Stimulated activated naive CD8-positive, alpha-beta T cell treated with anti-CD3 and anti-CD28 coated beads, Interleukin-15, Interleukin-2, amounts not matched to agents 100 U/mL and 50 U/mL, for 24 hours (primary cell): ENCODE measurements around the gene NKD1.
"Not testable (repeated sequence)": the region's sequence is repeated elsewhere in the genome, so short reads cannot be mapped to it uniquely, and the experiment has no call there.

Experiments
- ATAC-seq: fragments of 150-1000 bp; cut with Tn5 transposase; one replicate; pipeline ENCODE4 v1.10.0; 2021
- DNase-seq: peaks from one replicate; pipeline ENCODE4 v3.0.0; 2021

The NKD1 gene

DNA sequence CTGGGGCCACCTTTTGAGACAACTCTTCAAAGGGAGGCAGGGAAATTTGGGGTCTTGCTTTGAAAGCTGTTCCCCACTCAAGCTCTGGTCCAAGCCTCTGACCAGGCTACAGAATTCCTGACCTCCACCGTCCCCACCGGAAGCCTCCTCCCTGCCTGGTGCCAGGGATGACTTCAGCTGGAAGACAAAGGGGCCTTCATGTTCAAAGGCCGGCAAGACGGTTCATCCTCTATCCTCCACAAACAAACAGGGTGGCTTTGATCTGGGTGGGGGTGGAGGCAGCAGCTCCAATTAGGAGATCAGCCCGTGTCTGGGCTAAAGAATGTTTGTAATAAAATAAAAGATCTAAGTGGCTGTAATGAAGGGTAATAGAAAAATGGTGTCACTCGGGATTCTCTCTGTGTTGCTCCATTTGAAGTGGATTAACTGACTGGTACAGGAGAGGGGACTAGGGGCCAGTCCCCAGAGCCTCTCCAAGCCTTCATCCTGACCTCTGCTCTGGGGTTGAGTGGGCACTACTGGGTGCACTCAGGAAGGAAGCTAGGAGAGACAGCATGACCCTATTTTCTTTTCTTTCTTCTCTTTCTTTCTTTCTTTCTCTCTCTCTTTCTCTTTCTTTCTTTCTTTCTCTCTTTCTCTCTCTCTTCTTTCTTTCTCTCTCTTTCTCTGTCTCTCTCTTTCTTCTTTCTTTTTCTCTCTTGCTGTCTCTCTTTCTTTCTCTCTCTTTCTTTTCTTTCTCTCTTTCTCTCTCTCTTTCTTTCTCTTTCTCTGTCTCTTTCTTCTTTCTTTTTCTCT, 27.5 kb upstream of the NKD1 start:
- ATAC-seq: no peak
- DNase-seq: no peak

- ATAC-seq (no peak), DNase-seq (no peak)
Observed at GRCh38 chr16:50521246-50521900, 26.8 kb upstream of the NKD1 start.

DNA sequence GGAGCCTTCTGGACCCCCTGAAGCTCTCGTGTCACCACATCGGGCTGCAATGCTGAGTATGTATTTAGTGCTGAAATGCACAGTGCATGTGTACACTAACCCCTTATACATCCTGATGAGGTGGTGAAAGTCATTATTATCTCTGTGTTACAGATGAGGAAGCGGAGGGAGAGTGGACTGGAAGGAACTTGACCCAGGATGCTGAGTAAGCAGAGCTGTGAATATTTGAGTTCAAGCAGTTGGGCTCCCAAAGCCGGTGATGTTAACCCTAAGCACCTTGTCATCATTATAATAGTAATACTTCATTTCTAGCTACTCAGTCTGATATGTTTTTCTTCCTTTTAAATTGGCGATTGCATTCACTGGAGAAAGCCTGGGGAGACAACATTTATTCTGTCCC, 25.9 kb upstream of the NKD1 start:
- no peak for DNase-seq
- no peak for ATAC-seq

DNA sequence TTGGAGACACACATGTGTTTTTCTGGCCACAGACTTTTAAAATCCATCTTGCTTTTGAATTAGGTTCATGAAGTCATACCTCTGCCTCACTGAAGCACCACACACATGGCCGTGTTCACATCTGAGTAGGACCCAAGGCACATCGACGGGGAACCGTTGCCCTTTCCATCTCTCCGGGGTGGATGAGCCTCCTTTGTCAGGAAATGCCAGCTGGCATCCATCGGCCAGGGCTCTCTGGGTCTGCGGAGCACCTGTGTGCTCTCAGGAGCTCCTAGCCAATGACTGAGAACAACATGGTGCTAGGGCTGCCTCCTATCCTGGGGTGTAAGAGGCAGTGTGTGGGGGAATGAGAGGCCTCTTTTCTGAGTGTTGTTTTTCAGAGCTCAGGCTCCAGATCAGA, 24.5 kb upstream of the NKD1 start:
- no peak for DNase-seq
- ATAC-seq: no peak

DNA sequence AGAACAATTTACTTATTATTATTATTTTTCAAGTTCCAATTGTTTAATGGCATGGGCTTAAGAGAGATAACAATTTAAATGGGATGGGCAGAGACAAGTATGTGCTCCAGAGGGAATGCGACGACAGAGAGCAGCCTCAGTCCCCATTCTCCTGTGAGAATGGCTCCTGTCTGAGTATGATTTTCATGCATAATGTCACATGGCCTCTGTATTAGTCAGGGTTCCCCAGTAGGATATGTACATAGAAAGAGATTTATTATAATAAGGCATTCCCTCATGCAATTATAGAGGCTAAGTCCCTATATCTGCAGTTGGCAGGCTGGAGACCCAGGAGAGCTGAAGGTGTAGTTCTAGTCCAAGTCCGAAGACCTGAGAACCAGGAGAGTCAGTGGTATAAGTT, 22.9 kb upstream of the NKD1 start:
- ATAC-seq: no peak
- no peak for DNase-seq

DNA sequence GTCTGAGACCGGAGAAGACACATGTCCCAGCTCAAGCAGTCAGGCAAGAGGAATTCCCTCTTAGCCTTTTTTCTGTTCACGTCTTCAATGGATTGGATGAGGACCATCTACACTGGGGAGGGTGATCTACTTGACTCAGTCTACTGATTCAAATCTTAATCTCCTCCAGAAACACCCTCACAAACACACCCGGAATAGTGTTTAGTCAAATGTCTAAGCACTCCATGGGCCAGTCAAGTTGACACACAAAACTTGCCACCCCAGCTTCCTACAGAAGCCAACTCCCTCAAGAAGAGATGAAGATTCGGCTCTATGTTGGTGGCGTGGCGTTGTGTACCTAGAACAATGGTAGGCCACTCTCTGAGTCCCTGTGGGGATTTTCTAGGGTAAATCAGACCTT, 22.5 kb upstream of the NKD1 start:
- DNase-seq: no peak
- ATAC-seq: no peak

DNA sequence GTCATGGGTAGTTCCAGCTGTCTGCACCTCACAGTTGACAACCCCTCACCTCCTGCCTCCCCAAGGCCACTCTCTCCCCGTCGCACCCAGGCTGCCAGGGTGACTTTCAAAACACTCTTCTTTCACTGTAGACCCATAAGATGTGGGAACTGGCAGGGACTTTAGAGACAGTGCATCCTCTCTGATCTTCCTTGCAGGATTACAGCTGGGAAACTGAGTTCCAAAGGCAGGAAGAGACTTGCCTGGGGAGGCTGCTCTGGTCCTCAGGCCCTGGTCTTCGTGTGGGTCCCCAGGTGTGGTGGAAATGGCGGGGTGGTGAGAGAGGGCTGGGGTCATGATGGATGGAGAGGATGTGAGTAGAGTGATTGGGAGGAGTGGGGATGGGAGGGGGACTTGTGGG, 21.9 kb upstream of the NKD1 start:
- no peak for DNase-seq
- no peak for ATAC-seq

GRCh38 chr16:50526796-50527195, 21.4 kb upstream of the NKD1 start:
- no peak for DNase-seq
- ATAC-seq: no peak

DNA sequence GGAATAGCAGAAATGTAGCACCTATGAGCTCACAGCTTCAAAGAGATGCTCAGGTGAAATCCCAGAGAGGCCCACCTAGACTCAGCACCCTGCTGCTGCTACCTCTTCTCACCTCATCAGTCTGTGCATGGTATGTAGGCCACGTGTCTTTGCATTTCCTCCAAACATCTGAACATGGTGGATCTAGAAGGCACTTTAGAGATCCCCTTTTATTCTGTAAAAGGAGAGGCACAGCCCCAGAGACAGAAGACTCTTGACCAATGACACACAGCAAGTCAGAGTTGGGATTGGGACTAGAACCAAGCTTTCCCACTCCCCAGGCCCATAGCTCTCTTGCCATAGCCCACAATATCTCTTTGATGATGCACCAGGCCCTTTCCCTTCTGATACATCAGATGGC, 19.4 kb upstream of the NKD1 start:
- DNase-seq (no peak), ATAC-seq (no peak)

DNA sequence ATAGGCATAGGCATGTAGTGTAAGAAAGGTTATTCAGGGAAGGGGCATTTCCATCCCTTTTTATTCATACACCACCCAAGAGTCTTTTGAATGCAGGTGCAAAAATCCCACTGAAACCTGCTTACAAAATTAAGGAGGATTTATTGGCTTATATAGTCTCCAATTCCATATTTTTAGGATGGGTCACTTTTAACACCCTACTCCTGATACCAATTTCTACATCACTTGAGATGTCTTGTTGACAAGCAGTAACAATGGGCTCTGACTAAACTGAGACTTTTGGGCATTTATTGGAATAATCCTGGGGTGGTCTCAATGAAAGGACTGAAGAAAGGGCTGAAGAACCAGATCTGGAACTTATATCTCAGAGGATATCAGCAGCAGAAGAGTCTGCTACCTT, 18.9 kb upstream of the NKD1 start:
- ATAC-seq (no peak), DNase-seq (no peak)

DNA sequence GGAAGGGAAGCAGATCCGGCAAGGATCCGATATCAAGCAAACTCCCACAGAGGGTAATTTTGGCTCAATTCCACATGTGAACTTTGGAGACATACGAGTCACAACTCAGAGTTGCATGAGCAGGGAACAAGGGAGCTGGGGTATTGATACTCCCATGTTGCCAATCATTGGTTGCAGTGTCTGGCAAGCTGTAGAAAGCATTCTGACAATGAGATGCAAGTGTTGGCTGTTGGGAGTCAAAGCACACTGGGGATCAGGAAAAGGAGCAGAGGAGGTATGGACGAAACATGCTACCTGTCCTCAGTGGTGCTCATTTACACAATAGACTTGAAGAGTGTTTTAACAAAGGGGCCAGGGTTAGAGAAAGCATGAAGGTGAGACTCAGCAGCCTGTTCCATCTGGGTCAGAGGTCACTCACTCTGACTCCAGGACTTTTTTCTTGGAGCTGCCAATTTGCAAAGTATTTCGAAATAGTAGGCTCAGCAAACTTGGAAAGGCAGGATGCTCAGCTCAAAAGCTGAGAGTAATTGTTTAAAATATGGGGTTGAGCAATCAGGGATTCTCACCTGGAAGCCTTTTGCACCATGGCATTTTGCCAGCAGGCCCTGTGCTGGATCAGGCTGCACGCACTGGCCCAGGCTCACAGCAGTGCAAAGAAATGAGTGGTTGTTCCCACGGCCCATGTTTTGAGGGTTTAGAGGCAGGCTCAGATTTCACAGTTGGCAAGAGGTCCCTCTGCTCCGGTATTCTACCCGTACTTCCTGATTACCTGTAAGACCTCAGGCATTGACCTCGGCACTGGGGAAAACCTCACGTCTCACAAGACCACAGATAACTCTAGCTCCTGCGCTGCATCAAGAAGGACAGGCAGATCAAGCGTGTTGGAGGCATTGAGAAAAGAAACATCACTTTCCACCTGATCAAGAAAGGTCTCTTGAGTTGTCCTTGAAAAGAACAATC, 17.6 kb upstream of the NKD1 start:
- no peak for ATAC-seq

DNA sequence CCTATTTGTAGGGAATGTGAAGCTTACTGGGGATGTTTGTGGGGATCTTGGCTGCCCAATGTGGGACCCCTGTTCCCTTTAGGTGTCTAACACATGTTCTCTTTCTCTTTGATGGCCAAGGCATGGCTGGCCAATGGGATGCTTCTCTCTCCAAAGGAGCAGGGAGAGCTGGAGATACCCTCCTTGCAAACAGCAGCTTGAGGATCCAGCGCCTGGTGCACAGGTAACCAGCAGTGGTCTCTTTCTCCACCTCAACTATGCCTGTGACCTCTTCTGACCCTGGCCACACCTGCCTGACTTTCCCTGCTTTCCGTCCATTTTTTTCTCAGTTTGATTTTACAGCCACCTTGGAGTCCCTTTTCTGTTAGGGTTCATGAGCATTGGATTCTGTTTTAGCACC, 16.8 kb upstream of the NKD1 start:
- no peak for ATAC-seq
- no peak for DNase-seq

More for the DNA sequence above, 17.6 kb upstream of the NKD1 start:
- no peak for DNase-seq

DNA sequence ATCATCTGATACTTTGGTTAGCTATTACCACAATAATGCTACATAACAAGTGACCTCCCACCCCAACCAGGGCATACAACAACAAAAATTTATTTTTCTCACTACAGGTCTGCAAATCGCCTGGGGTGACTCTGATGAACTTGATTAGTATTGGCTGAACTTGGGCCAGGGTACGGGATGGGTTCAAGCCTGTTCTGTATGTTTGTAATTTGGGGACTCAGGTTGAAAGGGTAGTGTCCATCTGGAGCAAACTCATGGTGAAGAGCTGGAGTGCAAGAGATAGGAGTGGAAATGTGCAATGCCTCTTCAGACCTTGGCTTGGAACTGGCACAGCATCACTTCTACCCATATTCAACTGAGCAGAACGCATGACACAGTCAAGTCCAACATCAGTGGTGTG, 16.3 kb upstream of the NKD1 start:
- DNase-seq: no peak
- no peak for ATAC-seq

- no peak for ATAC-seq
- DNase-seq: no peak
Observed at GRCh38 chr16:50532576-50532975, 15.6 kb upstream of the NKD1 start.

- ATAC-seq (no peak), DNase-seq (no peak)
Observed at GRCh38 chr16:50533317-50533716, 14.9 kb upstream of the NKD1 start.

- no peak for ATAC-seq
- no peak for DNase-seq
Observed at GRCh38 chr16:50534091-50534490, 14.1 kb upstream of the NKD1 start.

GRCh38 chr16:50534556-50534955, 13.6 kb upstream of the NKD1 start:
- DNase-seq (no peak), ATAC-seq (no peak)

GRCh38 chr16:50534958-50535357, 13.2 kb upstream of the NKD1 start:
- no peak for ATAC-seq

DNA sequence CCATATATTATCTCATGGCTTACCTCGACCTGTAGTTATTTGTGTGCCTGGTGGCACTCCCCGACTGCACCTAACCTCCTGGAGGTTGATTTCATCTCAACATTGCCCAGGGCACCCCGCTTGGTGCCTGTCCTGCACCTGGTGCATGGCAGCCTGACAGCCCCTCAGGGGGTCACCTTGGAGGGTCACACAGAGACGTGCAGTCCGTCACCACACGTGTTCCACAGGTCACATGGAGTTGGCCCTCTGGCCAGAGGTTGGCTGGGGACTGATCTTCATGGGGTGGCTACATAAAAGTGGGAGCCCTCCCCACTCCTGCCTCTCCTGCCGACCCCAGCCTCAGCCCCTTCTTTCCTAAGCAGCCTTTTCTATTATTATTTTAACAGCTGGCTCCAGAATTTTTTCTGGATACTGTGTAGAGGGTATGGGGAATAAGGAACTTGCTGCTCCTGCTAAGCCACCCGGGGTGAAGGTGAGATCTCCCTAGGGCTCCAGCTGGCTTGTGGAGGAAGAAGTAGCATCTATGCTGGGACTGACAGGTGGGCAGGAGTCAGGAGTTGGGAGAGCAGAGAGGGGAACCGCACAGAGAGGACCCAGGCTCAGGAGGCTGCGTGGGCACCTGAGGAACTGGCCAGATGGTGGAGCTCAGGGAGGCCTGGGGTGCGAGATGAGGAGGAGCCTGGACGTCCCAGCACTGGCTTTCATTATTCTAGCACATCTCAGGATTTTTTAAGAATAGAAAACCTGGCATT, 12.5 kb upstream of the NKD1 start:
- DNase-seq (no peak), ATAC-seq (no peak)

More at GRCh38 chr16:50534958-50535357, 13.2 kb upstream of the NKD1 start:
- DNase-seq: no peak

DNA sequence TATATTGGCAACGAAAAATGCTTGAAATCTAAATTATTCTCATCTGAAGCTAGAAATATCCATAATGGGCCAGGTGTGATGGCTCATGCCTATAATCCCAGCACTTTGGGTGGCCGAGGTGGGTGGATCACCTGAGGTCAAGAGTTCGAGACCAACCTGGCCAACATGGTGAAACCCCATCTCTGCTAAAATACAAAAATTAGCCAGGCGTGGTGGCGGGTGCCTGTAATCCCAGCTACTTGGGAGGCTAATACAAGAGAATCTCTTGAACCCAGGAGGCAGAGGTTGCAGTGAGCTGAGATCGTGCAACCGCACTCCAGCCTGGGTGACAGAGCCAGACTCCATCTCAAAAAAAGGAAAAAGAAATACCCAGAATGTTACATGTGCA, 11.9 kb upstream of the NKD1 start:
- not testable (repeated sequence) for DNase-seq, ATAC-seq

- no peak for ATAC-seq
- DNase-seq: no peak
Observed at GRCh38 chr16:50537533-50538290, 10.5 kb upstream of the NKD1 start.
